Epidermal melanocyte (primary cell): Measurements from ENCODE around the gene LDAH.
"Not testable (repeated sequence)": the region's sequence is repeated elsewhere in the genome, so short reads cannot be mapped to it uniquely, and the experiment has no call there.

Experiments
- DNase-seq: peaks from one replicate; pipeline ENCODE4 v3.0.0; 2011; ENCODE audit warnings: low spot score; ENCODE audit not compliant: insufficient read length

Gene LDAH

DNA sequence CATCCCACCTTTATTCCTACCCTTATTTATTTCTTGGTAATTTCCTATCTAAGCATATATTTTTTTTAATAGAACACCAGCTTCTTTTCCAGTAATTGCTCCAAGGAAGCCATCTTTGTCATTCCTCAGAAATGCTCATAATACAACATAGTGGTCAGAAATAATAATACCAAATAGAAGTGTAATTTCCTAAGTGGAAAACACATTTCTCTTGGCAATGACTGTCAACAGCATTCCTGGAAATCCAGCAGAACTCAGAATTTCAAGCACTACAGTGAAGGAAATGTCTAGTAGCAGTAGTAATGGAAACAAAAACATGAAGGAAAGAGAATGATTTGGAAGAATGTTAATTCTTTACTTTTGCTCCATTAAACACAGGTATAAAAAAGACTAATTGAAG is 99.4 kb downstream of the LDAH start:
- no peak for DNase-seq

DNA sequence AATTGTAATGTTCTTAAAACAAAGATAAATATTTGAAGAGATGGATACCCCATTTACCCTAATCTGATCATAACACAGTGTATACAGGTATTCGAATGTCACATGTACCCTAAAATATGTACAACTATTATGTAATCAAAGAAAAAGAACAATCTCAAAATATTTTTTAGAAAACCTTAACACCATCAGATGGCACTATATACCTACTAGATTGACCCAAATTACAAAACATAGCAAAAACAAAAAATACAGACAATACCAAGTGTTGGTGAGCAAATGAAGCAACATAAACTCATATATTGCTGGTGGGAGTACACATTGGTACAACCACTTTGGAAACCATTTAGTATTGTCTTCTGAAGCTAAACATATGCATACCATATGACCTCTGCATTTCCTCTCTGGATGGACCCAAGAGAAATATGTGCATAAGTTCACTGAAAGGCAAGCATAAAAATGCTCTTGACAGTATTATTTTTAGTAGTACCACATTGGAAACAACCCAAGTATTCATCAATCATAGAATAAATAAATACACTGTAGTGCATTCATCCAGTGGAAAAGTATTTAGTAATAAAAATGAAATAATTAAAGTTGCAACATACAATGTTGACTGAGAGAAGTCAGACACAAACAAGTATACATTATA is 100.2 kb downstream of the LDAH start:
- no peak for DNase-seq

DNA sequence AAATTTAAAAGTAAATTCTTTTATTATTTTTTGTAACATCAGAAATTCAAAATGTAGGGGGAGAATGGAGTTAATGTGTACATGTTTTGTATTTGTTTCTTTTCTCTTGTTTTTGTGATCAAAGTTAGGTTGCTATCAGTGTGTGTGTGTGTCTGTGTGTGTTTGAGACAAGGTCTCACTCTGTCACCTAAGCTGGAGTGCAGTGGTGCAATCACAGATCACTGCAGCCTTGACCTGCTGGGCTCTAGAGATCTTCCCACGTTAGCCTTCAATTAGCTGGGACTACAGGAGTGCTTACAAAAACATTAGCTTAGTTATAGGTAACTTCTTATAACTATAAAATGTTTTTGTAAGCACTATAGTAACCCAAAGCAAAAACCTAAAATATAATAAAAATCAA is 105.3 kb downstream of the LDAH start:
- no peak for DNase-seq

DNA sequence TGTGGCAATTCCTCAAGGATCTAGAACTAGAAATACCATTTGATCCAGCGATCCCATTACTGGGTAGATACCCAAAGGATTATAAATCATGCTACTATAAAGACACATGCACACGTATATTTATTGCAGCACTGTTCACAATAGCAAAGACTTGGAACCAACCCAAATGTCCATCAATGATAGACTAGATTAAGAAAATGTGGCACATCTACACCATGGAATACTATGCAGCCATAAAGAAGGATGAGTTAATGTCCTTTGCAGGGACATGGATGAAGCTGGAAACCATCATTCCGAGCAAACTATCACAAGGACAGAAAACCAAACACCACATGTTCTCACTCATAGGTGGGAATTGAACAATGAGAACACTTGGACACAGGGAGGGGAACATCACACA is 106.7 kb downstream of the LDAH start:
- DNase-seq: not testable (repeated sequence)

DNA sequence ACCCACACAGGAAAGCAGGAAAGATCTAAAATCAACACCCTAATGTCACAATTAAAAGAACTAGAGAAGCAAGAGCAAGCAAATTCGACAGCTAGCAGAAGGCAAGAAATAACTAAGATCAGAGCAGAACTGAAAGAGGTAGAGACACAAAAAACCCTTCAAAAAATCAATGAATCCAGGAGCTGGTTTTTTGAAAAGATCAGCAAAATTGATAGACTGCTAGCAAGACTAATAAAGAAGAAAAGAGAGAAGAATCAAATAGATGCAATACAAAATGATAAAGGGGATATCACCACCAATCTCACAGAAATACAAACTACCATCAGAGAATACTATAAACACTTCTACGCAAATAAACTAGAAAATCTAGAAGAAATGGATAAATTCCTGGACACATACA is 108.5 kb downstream of the LDAH start:
- DNase-seq: not testable (repeated sequence)

DNA sequence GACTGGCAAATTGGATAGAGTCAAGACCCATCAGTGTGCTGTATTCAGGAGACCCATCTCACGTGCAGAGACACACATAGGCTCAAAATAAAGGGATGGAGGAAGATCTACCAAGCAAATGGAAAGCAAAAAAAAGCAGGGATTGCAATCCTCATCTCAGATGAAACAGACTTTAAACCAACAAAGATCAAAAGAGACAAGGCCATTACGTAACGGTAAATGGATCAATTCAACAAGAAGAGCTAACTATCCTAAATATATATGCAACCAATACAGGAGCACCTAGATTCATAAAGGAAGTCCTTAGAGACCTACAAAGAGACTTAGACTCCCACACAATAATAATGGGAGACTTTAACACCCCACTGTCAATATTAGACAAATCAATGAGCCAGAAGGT is 109.3 kb downstream of the LDAH start:
- DNase-seq: not testable (repeated sequence)

DNA sequence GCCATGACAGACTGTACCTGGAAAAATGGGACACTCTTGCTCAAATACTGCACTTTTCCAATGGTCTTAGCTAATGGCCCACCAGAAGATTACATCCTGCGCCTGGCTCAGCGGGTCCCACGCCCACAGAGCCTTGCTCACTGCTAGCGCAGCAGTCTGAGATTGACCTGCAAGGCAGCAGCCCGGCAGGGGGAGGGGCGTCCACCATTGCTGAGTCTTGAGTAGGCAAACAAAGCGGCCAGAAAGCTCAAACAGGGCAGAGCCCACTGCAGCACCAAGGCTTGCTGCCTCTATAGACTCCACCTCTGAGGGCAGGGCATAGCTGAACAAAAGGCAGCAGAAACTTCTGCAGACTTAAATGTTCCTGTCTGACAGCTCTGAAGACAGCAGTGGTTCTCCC is 111.3 kb downstream of the LDAH start:
- not testable (repeated sequence) for DNase-seq

DNA sequence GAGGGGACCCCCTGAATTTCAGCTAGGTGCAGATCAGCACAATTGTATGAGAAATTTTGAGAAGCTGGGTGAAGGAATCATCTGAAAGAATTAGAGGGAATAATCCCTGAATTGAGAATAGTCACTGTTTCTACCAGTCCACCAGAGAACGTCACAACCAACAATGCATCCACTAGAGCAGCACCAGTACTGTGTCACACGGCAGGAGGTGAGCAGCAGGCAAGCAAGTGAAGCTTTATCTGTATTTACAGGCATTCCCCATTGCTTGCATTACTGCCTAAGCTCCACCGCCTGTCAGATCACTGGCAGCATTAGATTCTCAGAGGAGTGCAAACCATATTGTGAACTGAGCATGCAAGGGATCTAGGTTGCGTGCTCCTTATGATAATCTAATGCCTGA is 115.3 kb downstream of the LDAH start:
- no peak for DNase-seq

DNA sequence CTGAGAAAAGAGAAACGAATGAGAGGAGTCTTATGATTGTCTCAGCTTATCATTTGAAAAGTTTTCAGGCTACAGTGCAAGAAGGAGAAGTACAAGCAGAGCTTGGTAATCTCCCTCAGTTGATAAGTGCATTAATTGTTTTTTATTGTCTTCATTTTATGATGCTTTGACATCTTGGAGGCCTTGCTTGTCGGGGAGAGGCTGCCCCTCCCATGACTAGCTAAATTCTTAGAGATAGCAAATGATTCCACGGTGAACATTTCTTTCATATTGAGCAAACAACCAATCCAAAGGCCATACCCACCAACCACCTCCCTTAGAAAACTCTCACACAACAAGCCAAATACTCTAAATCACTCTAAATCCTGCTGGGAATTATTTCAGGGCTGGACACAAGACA is 116.1 kb downstream of the LDAH start:
- DNase-seq: no peak

DNA sequence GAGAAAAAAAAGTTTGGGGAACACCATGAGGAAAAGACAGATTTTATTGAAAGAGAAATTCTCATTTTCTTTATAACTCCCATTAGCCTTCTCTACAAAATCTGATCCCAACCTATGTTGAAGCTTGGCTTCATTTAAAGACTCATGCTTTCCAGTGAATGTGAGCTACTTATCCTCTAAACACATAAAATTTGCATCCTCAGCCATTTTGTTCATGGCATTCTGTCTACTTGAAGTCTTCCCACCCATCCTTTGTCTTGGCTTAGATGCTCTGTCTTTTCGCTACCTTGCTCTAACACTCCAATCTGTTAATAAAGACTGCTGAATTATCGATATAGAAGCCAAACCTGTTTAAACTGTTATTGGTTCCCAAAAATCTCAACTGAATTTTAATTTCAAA is 116.7 kb downstream of the LDAH start:
- DNase-seq: no peak

DNA sequence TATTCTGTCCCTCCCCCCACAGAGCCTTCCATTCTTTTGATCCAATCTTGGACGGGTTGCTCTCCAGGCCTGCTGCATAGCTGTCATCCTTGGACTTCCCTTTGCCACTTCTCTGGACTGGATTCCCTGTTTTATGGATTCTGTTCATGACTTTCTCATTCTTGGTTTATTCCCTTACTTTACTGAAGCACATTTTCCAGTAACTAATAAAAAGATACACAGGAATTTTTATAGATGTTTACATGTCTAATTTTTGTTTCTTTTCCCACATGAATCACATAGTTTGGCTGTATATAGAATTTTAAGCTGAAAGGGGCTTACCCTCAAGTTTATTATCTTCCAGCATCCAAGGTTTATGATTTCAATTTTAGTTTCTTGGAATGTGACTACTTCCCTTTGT is 118.0 kb downstream of the LDAH start:
- no peak for DNase-seq

DNA sequence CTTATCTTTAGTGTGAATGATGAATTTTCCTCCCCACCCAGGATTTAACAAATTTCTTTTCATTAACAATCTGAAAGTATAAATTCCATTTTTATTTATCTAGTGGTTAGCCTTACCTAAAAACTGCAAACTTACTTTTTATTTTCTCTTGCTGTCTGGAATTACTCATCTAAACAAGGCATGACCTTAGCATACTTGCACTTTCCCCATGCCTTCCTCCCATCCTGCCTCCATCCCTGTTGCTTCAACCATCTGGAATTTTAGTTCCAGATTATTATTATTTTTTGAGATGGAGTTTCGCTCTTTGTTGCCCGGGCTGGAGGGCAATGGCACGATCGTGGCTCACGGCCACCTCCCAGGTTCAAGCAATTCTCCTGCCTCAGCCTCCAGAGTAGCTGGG is 120.3 kb downstream of the LDAH start:
- no peak for DNase-seq

DNA sequence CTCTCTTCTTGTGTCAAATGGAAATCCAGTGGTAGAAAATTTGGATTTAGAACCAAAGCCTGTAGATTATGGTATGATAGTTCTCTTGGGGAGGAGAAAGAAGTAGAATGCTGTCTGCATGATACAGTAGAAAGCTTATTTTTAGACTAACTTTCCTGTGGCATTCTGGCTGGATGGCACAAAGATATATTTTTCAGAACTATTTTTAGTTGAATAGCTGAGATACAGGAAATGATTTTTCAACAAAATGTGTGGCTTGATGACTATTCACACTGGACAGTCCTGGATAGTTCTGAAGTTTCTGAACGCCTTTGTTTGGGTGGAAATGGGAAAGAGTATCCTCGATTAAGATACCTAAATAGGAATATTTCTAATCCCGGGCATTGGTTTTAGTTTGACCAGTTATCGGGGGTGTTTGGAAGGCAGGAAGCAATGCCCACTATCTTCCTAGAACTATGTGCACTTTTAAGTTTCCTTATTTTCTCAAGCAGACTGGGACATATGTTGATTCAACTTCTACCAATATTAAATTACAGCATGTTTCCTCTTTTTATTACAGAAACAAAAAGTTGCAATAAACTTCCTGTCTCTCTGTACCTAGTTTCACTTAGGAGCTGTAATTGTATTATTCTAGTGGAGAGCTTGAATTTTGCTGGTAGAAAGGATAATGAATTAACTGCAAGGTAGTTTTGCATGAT is 123.8 kb downstream of the LDAH start:
- DNase-seq: no peak

DNA sequence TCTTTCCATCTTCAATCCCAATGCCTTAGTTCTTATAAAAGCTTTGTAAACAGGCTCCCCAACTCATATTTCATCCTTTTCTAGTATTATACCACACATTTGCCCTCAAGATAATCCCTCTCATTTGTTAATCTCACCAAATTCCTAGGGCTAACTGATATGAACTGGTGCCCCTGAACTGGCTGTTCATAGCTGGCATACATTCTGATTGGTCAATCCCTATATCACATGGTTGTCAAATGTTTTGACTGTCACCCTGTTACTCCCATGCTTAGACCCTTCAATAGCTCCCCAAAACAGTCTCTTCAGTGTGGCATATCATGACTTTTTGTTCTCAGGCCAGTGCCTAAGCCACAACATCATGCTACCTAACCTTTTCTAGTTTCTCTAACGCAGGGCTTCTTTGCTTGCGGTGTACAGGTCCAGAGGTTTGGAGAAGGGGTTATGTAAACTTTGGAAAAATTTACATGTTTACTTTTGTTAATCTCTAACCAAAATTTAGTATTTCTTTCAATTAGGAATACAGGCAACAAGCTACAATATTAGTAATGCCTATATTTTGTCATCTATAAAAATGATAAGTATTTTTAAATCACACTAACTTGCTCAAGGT is 125.5 kb downstream of the LDAH start:
- no peak for DNase-seq

DNA sequence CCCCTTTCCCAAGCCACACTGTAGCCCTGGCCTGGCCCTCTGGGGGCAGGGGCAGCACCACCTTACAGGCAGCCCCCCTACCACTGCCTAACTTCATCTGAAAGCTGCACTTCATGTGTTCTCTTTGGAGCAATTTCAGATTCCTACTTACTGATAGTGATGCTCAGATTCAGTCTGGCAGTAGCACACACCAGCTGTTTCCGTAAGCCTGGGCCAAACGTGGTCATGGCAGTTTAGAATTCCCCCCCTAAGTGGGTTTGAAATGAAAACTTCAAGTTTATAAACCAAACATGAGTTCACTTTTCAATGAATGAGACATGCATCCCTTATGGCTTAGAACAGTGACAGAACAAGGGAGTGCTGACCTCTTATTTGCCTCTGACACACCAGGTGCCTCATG is 126.5 kb downstream of the LDAH start:
- DNase-seq: no peak

DNA sequence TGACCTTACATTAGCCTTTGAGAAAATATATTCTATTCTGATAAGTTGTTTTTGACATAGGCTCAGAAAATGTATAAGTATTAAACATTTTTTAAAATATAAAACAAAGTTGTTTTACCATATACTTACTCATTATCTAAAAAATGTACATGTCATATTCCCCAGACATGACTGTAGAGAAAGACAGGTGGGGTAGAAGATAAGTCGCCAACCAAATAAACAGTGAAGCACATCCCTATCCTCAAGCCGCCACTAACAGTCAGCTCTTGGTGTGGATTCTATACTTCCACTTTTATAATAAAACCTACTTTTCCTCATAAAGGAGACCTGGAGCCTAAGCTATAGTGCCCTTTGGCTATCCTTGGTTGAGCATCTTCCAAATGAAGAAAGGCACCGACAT is 129.6 kb downstream of the LDAH start:
- no peak for DNase-seq

DNA sequence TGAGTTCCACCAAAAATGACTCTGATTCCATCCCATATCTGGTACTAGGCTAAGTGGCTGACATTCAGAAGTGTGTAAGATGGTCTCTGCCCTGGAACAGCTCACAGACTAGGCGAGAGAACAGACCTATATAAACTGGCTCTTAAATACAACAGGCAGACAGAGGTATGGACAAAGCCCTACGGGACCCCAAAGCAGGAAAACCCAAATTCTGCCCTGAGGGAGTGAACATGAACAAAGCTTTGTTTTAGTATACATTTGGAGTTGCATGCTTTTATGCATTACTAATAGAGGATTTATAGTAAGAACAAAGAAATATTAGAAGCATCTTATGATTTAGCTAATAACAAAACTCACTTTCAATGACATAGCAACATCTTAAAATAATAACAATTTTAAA is 130.8 kb downstream of the LDAH start:
- no peak for DNase-seq

DNA sequence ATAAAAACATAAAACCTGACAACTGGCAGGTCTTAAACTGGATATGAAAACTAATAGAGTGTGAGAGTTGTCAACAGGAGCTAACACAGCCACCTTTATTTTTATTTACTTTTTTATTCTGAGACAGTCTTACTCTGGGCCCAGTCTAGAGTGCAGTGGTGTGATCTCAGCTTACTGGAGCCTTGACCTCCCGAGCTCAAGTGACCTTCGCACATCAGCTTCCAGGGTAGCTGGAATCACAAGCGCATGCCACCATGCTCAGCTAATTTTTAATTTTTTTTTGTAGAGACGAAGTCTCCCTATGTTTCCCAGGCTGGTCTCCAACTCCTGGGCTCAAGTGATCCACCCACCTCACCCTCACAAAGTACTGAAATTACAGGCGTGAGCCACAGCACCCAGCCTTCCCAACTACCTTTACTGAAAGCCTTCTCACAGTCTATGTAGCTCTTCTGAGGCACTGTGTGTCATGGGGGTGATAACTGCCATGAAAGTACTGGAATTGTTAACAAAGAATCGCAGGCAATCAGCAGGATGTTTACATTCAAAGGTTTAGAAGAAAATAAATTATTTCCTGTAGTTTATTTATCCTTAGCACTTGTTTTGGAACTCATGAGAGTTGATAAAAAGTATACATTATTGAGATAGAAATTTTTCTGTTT is 131.7 kb downstream of the LDAH start:
- no peak for DNase-seq

DNA sequence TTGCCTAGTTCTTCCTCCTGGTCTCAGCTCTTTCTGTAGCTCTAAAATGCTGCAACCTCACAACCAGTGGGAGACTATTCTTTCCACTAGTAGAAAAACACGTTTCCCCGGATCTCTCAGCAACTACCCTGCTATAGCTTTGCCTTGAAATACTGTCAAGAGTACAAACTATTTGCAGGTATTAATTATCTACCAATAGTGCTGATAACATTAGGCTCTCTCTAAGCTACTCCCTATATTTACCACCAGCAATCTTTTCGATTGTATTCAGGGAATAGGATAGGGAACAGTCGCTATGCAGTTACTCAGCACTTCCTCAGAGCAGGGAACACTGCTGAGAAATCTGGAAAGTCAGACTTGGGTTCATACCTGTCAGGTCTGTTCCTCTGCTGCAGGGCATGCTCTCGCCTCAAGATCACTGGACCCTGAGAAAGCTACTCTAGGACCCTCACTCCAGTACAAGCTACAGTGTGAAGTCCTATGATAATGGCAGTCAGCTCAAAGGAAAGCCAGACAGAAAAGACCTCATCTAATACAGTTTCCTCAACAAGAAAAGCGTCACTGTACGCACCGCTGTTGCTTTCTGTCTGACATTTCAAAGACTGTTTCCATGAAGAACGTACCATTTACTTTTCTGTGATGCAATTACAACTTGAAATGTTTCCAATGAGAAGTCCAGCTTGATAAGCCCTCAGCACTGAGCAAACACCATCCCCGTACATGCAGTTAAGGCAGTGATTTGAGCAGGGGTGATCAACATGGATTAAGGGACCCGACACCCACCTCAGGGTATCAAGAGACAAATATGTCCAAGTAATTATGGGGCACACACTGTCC is 133.3 kb downstream of the LDAH start:
- no peak for DNase-seq

DNA sequence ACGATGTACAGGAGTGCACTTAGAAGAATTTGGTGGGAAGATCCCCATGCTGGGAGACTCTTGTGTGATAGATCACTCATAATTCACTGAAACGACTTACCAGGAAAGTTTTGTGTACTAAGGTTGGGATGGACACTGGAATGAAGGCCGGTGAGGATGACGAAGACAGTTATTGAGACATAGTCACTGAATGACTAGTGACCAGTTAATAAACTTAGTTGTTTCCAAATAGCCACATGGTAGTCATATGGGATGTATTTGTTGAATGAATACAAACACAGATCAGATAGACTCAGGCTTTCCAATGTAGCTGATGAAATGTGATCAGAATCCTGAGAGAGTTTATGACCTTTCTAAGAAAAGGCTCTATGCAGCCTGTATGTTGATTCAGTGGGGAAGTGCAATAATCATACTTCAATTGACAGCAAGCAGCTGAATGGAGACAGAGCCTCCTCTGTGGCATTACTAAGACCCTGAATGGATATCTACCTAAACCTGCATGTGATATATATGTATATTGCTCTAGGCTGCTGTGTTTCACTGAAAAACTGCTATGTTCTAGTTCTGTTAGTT is 135.6 kb downstream of the LDAH start:
- no peak for DNase-seq

DNA sequence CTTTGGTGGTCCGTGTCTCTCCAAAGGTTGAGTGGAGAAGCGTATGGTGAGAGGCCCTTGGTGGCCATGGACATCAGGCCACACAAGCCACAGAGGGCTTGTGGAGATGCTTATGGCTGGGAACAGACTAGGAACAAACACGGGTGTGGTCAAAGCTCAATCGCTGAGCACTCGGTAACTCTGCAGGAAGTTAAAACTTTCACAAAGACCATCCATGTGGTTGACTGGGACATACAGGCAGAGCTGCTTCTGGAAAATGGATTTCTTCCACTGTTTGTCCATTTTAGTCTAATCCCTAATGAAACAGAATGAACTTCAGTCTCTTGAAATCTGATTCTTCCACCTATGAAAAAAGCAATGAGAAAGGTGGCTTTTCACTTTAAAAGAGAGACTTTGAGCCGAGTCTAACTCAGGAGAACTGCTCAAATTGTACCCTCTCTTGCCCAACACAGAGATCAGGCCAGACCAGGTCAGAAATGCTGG is 138.3 kb downstream of the LDAH start:
- DNase-seq: no peak
